Measurements from ENCODE around the gene TRIM62.

TRIM62 gene

GRCh38 chr1:33097137-33097611, 84.7 kb downstream of the TRIM62 start:
- Histone ChIP-seq H3K4me3 (ENCODE audit: severe bottlenecking) (no peak overlapping the region), H3K36me3 (ENCODE audit: low read depth) (no peaks in the 10 kb centered on the region), H3K4me1 (ENCODE audit: insufficient read depth, poor library complexity, severe bottlenecking) (peaks cover 18% of the 10 kb centered on the region), H3K27ac (ENCODE audit: poor library complexity, severe bottlenecking) (peak overlapping the region; percentile 97), H3K9me3 (ENCODE audit: severe bottlenecking) (no peaks in the 10 kb centered on the region), H3K27me3 (ENCODE audit: insufficient read depth, poor library complexity, severe bottlenecking) (no peaks in the 10 kb centered on the region)
- DNase-seq (ENCODE audit: low spot score), result no peak
- no peak for TF ChIP-seq CTCF (IDR thresholded peaks at IDR 0.05; ENCODE audit: poor library complexity, severe bottlenecking)
- no peak for ATAC-seq (ENCODE audit: low read depth)

GRCh38 chr1:33096363-33097005, 85.4 kb downstream of the TRIM62 start:
- H3K4me3 ChIP-seq (ENCODE audit: severe bottlenecking), result no peak overlapping the region
- peaks cover 18% of the 10 kb centered on the region for H3K4me1 ChIP-seq (ENCODE audit: insufficient read depth, poor library complexity, severe bottlenecking)
- no peaks in the 10 kb centered on the region for H3K27me3 ChIP-seq (ENCODE audit: insufficient read depth, poor library complexity, severe bottlenecking)
- no peaks in the 10 kb centered on the region for H3K36me3 ChIP-seq (ENCODE audit: low read depth)
- no peak for TF ChIP-seq CTCF (IDR thresholded peaks at IDR 0.05; ENCODE audit: poor library complexity, severe bottlenecking)
- no peak for ATAC-seq (ENCODE audit: low read depth)
- H3K27ac ChIP-seq (ENCODE audit: poor library complexity, severe bottlenecking), result peak overlapping the region; percentile 26
- no peaks in the 10 kb centered on the region for H3K9me3 ChIP-seq (ENCODE audit: severe bottlenecking)
- DNase-seq (ENCODE audit: low spot score), result no peak

Data from RWPE2 (cell line).